Keratinocyte (primary cell): ENCODE data around the gene KCNJ15.

ENCODE experiments used
- EZH2 ChIP-seq: IDR thresholded peaks from one replicate; pipeline ENCODE4 v1.6.1; 2012; ENCODE audit warnings: inconsistent platforms, mild to moderate bottlenecking, low read length, moderate library complexity
- TF ChIP-seq, protein P1 (sequence below), 3 experiments: IDR thresholded peaks in 1 of 3; conservative IDR thresholded peaks in 1 of 3; optimal IDR thresholded peaks in 1 of 3; 2 replicates in 2 of 3; 3 replicates in 1 of 3; pipeline versions ENCODE3 to v1.5.1; 2011; ENCODE audit warnings: low read length in 3 of 3, mild to moderate bottlenecking in 3 of 3, moderate library complexity in 2 of 3, control low read depth in 1 of 3, inconsistent platforms in 1 of 3; ENCODE audit not compliant: insufficient read depth in 2 of 3; ENCODE audit errors: extremely low read depth in 1 of 3

DNA sequence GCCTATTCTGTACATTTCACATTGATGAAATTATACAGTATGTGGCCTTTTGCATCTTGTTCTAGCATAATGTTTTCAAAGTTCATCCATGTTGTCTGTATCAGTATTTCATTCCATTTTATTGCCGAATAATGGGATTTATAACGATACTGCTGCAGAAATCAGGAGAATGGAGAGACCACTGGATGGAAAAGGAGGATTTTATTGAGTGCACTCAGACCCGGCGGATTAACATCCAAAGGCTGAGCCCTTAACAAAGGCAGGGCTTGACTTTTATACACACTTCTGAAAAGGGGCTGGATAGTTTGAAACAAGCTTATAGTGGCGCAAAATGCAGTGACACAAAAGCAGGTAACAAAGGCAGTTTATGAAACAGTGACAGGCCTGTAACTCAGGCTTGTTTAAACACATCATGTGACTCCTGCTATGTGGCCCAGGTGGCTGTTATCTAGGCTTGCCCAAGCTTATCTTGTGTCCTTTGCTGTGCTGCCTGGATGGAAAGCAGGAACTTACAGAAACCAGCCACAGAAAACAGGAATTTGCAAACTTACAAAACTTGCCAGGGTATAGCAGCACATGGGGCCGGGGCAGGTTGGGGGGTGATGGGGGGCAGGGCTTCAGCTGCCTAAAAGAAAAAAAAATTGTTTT lies 32.8 kb upstream of the KCNJ15 start:
- TF ChIP-seq, protein P1, sequence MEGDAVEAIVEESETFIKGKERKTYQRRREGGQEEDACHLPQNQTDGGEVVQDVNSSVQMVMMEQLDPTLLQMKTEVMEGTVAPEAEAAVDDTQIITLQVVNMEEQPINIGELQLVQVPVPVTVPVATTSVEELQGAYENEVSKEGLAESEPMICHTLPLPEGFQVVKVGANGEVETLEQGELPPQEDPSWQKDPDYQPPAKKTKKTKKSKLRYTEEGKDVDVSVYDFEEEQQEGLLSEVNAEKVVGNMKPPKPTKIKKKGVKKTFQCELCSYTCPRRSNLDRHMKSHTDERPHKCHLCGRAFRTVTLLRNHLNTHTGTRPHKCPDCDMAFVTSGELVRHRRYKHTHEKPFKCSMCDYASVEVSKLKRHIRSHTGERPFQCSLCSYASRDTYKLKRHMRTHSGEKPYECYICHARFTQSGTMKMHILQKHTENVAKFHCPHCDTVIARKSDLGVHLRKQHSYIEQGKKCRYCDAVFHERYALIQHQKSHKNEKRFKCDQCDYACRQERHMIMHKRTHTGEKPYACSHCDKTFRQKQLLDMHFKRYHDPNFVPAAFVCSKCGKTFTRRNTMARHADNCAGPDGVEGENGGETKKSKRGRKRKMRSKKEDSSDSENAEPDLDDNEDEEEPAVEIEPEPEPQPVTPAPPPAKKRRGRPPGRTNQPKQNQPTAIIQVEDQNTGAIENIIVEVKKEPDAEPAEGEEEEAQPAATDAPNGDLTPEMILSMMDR (optimal IDR thresholded peaks at IDR 0.05 in 1 of 3, IDR thresholded peaks at IDR 0.05 in 1 of 3, conservative IDR thresholded peaks at IDR 0.05 in 1 of 3; ENCODE audit: extremely low read depth in 1 of 3, insufficient read depth in 2 of 3, low read length in 3 of 3): no peak
- no peak for TF ChIP-seq EZH2
